Suprapubic skin (tissue), 4 donors: Measurements from ENCODE around the gene ABHD17C.

Experiments
- EP300 ChIP-seq: sonication (generic); formaldehyde crosslinking; IDR thresholded peaks from one replicate; pipeline ENCODE4 v1.6.1; 2017; ENCODE audit warnings: antibody characterized with exemption
- POLR2A ChIP-seq, 2 donors: fragments of 450-650 bp; IDR thresholded peaks; one replicate each; pipeline ENCODE4 v1.6.1; 2017; ENCODE audit warnings: antibody characterized with exemption in 2 of 2, mild to moderate bottlenecking in 2 of 2, moderate library complexity in 2 of 2
- POLR2AphosphoS5 ChIP-seq, 3 donors: sonication (generic); formaldehyde crosslinking; IDR thresholded peaks; one replicate each; pipeline ENCODE4 v1.6.1; 2017; ENCODE audit warnings: antibody characterized with exemption in 3 of 3
- TF ChIP-seq, protein P1 (sequence below), 2 donors: fragments of 200-600 bp in 1 of 2; fragments of 450-650 bp in 1 of 2; sonication (generic) in 1 of 2; IDR thresholded peaks; one replicate each; pipeline ENCODE4 v1.5.1; 2016 to 2019; ENCODE audit warnings: antibody characterized with exemption in 2 of 2, mild to moderate bottlenecking in 1 of 2, moderate library complexity in 1 of 2

DNA sequence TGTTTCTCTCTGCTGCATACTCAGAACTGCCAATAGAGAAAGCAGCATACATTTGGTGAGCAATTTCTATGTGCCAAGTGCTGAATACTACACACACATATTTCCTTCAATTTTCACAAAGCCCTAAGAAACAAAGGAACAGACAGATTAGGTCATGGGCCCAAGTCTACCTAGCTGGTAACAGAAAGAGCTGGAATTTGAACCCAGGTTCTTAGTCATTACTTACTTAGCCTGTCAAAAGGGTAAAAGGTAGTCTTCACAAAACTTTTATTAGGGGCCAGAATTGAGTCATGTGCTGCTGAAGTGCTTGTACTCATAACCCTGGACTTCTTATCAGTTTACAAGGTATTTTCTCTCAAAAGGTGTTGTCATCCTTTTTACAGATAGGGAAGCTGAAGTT, 10.4 kb upstream of the ABHD17C start:
- TF ChIP-seq POLR2AphosphoS5 (IDR thresholded peaks at IDR 0.05) (no peak), POLR2A (IDR thresholded peaks at IDR 0.05) (no peak), EP300 (no peak)
- TF ChIP-seq, protein P1, sequence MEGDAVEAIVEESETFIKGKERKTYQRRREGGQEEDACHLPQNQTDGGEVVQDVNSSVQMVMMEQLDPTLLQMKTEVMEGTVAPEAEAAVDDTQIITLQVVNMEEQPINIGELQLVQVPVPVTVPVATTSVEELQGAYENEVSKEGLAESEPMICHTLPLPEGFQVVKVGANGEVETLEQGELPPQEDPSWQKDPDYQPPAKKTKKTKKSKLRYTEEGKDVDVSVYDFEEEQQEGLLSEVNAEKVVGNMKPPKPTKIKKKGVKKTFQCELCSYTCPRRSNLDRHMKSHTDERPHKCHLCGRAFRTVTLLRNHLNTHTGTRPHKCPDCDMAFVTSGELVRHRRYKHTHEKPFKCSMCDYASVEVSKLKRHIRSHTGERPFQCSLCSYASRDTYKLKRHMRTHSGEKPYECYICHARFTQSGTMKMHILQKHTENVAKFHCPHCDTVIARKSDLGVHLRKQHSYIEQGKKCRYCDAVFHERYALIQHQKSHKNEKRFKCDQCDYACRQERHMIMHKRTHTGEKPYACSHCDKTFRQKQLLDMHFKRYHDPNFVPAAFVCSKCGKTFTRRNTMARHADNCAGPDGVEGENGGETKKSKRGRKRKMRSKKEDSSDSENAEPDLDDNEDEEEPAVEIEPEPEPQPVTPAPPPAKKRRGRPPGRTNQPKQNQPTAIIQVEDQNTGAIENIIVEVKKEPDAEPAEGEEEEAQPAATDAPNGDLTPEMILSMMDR (IDR thresholded peaks at IDR 0.05) = no peak
